GM12878 (cell line): ENCODE results near the gene ATP6V1A. TPM values are rescaled to one million over a fixed set of nuclear protein-coding genes. Genes with fewer than 3 reads are reported as not detected.
A peak's percentile ranks its signal among the peaks of the same experiment; 100 is the strongest.

Experiments used
- ATAC-seq: fragments of 200-7000 bp; cut with Tn5 transposase; 3 replicates; pipeline ENCODE4 v1.9.1; 2020; ENCODE audit warnings: mild to moderate bottlenecking, moderate library complexity
- BruUV-seq: library from RNA; stranded (reverse); fragments of 400-500 nt; replicated peaks from 2 replicates; lab custom pipeline; 2021; lab: Mats Ljungman, UMichigan
- CTCF ChIA-PET: fragments of 300-600 bp; sonication (Branson Sonifier 250); formaldehyde crosslinking; extraction: SDS; loops from one replicate; lab custom pipeline; 2021; ENCODE audit warnings: inconsistent platforms; lab: Yijun Ruan, JAX
- POLR2A ChIA-PET: fragments of 350-600 bp; formaldehyde crosslinking; extraction: SDS; loops from one replicate; lab custom pipeline; 2021; ENCODE audit warnings: inconsistent platforms; lab: Charles Lee
- RAD21 ChIA-PET: fragments of 300-600 bp; sonication (Branson Sonifier 250); formaldehyde crosslinking; loops from one replicate; lab custom pipeline; 2023; ENCODE audit warnings: antibody characterized with exemption; ENCODE audit not compliant: unreplicated experiment; lab: Charles Lee
- SMC1A ChIA-PET: fragments of 300-600 bp; sonication (Branson Sonifier 250); formaldehyde crosslinking; loops from one replicate; lab custom pipeline; 2023; ENCODE audit not compliant: unreplicated experiment, uncharacterized antibody; lab: Charles Lee
- DNase-seq: peaks from one replicate; pipeline ENCODE4 v3.0.0-alpha.2; 2011; ENCODE audit warnings: low read depth, low spot score
- FAIRE-seq: peaks from 3 replicates; lab custom pipeline; 2011; peaks lifted over from hg19 to GRCh38; lab: Jason Lieb, UNC
- H2AFZ ChIP-seq: 2 replicates; pipeline ENCODE4 v1.6.0; 2011; ENCODE audit warnings: low read depth, low read length, control low read depth; ENCODE audit not compliant: control insufficient read depth
- H3K27ac ChIP-seq: 2 replicates; pipeline ENCODE4 v1.5.1; 2011; ENCODE audit warnings: control low read depth; ENCODE audit not compliant: control insufficient read depth, insufficient read depth
- H3K27me3 ChIP-seq, 2 experiments: replicated peaks in 1 of 2; 2 replicates each; pipeline versions ENCODE4 v1.6.0 to v1.6.1; 2011; ENCODE audit warnings: low read length in 1 of 2; ENCODE audit not compliant: control insufficient read depth in 2 of 2, insufficient read depth in 2 of 2
- H3K36me3 ChIP-seq, 2 experiments: 2 replicates each; pipeline ENCODE4 v1.5.1; 2011; ENCODE audit warnings: low read length in 1 of 2; ENCODE audit not compliant: control insufficient read depth in 2 of 2, insufficient read depth in 2 of 2
- H3K4me1 ChIP-seq: 2 replicates; pipeline ENCODE4 v1.6.1; 2011; ENCODE audit warnings: mild to moderate bottlenecking, low read length, moderate library complexity, mixed read lengths; ENCODE audit not compliant: control insufficient read depth, insufficient read depth
- H3K4me2 ChIP-seq: 2 replicates; pipeline ENCODE4 v1.6.0; 2011; ENCODE audit warnings: control low read depth; ENCODE audit not compliant: control insufficient read depth, insufficient read depth
- H3K4me3 ChIP-seq: fragments of 200-600 bp; sonication (generic); 2 replicates; pipeline ENCODE4 v1.5.1; 2016
- H3K79me2 ChIP-seq: 2 replicates; pipeline ENCODE4 v1.6.0; 2011; ENCODE audit warnings: low read length; ENCODE audit not compliant: control insufficient read depth, insufficient read depth
- H3K9ac ChIP-seq: 2 replicates; pipeline ENCODE4 v1.8.0; 2011; ENCODE audit warnings: low read length, control low read depth, mixed read lengths; ENCODE audit not compliant: control insufficient read depth, insufficient read depth
- H3K9me3 ChIP-seq: replicated peaks from 3 replicates; pipeline ENCODE4 v1.5.1; 2011; ENCODE audit warnings: mild to moderate bottlenecking, low read length; ENCODE audit not compliant: control insufficient read depth, insufficient read depth
- H4K20me1 ChIP-seq: 2 replicates; pipeline ENCODE4 v1.6.0; 2011; ENCODE audit not compliant: control insufficient read depth, insufficient read depth
- BHLHE40 ChIP-seq, 2 experiments: fragments of 450-650 bp in 1 of 2; IDR thresholded peaks; 2 replicates each; pipeline ENCODE4 v1.6.1; 2011 to 2017; ENCODE audit warnings: low read depth in 2 of 2, borderline replicate concordance in 1 of 2, improper control_type of control experiment in 1 of 2, low read length in 1 of 2, mild to moderate bottlenecking in 1 of 2
- IRF4 ChIP-seq: IDR thresholded peaks from 2 replicates; pipeline ENCODE4 v1.6.1; 2011; ENCODE audit warnings: low read depth, low read length
- MYC ChIP-seq: IDR thresholded peaks from 2 replicates; pipeline ENCODE4 v1.6.1; 2011; ENCODE audit warnings: mild to moderate bottlenecking, low read length, moderate library complexity, inconsistent platforms; ENCODE audit not compliant: insufficient read depth, insufficient replicate concordance, insufficient read length, severe bottlenecking
- POLR2A ChIP-seq: IDR thresholded peaks from 2 replicates; pipeline ENCODE4 v1.6.1; 2011; ENCODE audit warnings: low read depth, mild to moderate bottlenecking, low read length
- RAD21 ChIP-seq: IDR thresholded peaks from 2 replicates; pipeline ENCODE4 v1.6.1; 2011; ENCODE audit warnings: mild to moderate bottlenecking, low read depth, low read length, moderate library complexity; ENCODE audit not compliant: insufficient read depth
- RCOR1 ChIP-seq: conservative IDR thresholded peaks from 2 replicates; pipeline ENCODE4 v1.6.1; 2012; ENCODE audit warnings: low read depth, low read length, improper control_type of control experiment
- SMAD5 ChIP-seq: IDR thresholded peaks from 2 replicates; pipeline ENCODE4 v1.6.1; 2016; ENCODE audit warnings: antibody characterized with exemption, low read depth
- SMARCA5 ChIP-seq: fragments of 450-650 bp; IDR thresholded peaks from 2 replicates; pipeline ENCODE4 v1.6.1; 2017; ENCODE audit warnings: mild to moderate bottlenecking
- SREBF2 ChIP-seq: IDR thresholded peaks from 2 replicates; pipeline ENCODE4 v1.6.1; 2012; ENCODE audit warnings: mild to moderate bottlenecking, low read length
- TCF7 ChIP-seq: IDR thresholded peaks from 2 replicates; pipeline ENCODE4 v1.6.1; 2014; ENCODE audit warnings: antibody characterized with exemption, borderline replicate concordance
- ZBTB40 ChIP-seq: fragments of 450-650 bp; IDR thresholded peaks from 2 replicates; pipeline ENCODE4 v1.6.1; 2016; ENCODE audit warnings: mild to moderate bottlenecking, moderate library complexity, borderline replicate concordance
- in situ Hi-C: fragments of 300-500 bp; cut with MboI; formaldehyde crosslinking; loops from 9 replicates; pipeline ENCODE4 v1.14.3; 2018; ENCODE audit warnings: mixed read lengths
- intact Hi-C: fragments of 100-400 bp; cut with micrococcal nuclease; formaldehyde crosslinking; loops from one replicate; pipeline ENCODE4 v1.14.2; 2022; ENCODE audit not compliant: unreplicated experiment
- polyA plus RNA-seq, 11 experiments: library from polyadenylated mRNA; depleted of rRNA in 4 of 11; unstranded in 6 of 11; stranded (reverse) in 5 of 11; fragments of >200 nt; fragmentation: Nextera tagmentation in 4 of 11; fragmentation: Illumina TruSeq in 1 of 11; extraction: Ambion mirVana in 4 of 11; extraction: Trizol in 1 of 11; gene quantifications; 1 replicate in 1 of 11; 2 replicates in 10 of 11; pipeline versions ENCODE4 v1.2.1 to v1.2.3, GENCODE V29; 2011 to 2016; ENCODE audit warnings: inconsistent platforms in 2 of 11, missing spikeins in 2 of 11, low read depth in 1 of 11
- total RNA-seq, 4 experiments: library from RNA; depleted of rRNA in 3 of 4; stranded (reverse); fragments of >200 nt in 3 of 4; fragmentation: Illumina TruSeq in 1 of 4; extraction: Trizol in 1 of 4; gene quantifications; 2 replicates each; pipeline versions ENCODE4 v1.2.1 to v1.2.3, GENCODE V29; 2013 to 2021
- TF ChIP-seq, protein P1 (sequence below): fragments of 450-650 bp; IDR thresholded peaks from 2 replicates; pipeline ENCODE4 v1.6.1; 2017; ENCODE audit warnings: mild to moderate bottlenecking, low read depth, inconsistent platforms; ENCODE audit not compliant: poor library complexity, severe bottlenecking
- TF ChIP-seq, protein P2 (sequence below): IDR thresholded peaks from 2 replicates; pipeline ENCODE4 v1.6.1; 2012; ENCODE audit warnings: improper control_type of control experiment, low read depth, low read length; ENCODE audit not compliant: insufficient replicate concordance

ATP6V1A gene
- total and polyA plus RNA-seq, 10 of the 15 experiments (the other 5 are each of a cell fraction or from before 2014, with no cell fraction given) = 22.4 to 65.8 (median 47.7) TPM

- in situ Hi-C loops (no loop called here), intact Hi-C loops (loop anchor here (5.0 kb wide), 1 partner anchor 44 kb away; no protein-coding TSS in a partner anchor)
- CTCF ChIA-PET = interaction anchor here (0.7 to 3.3 kb wide), 6 partner anchors 10 to 106 kb away, joined by 3 to 16 read pairs (median 6); no protein-coding TSS in a partner anchor
- Histone ChIP-seq H4K20me1 (no peaks in the 10 kb centered on the region), H3K27me3 (no peaks in the 10 kb centered on the region), H3K9ac (no peak overlapping the region), H3K27ac (no peak overlapping the region), H3K4me3 (no peak overlapping the region), H3K4me1 (peaks cover 7% of the 10 kb centered on the region), H3K36me3 (peaks cover 0 to 2% of the 10 kb centered on the region in 2 experiments; a peak in 2 of 4 replicates), H3K79me2 (no peaks in the 10 kb centered on the region), H2AFZ (no peak overlapping the region), H3K9me3 (no peaks in the 10 kb centered on the region), H3K4me2 (no peak overlapping the region; the same call in 1 of the 2 replicates)
- RAD21 ChIA-PET = interaction anchor here (0.9 to 1.4 kb wide), 7 partner anchors 13 to 430 kb away, joined by 3 to 5 read pairs (median 3); partner anchors contain the start of gene ATP6V1A
- BruUV-seq = no TSS peak
- DNase-seq (no peak), FAIRE-seq (peak; percentile 52), ATAC-seq (peak; percentile 91)
- POLR2A ChIA-PET = no interaction called here
- SMC1A ChIA-PET = interaction anchor here (0.8 to 3.1 kb wide), 12 partner anchors 11 to 61 kb away, joined by 3 to 9 read pairs (median 4); no protein-coding TSS in a partner anchor
- TF ChIP-seq MYC = no peak
- TF ChIP-seq IRF4 = 0 out of 2 replicates have a peak, but pooled peaks have one; percentile 17
- no peak for TF ChIP-seq SREBF2
- no peak for TF ChIP-seq SMARCA5
- TF ChIP-seq RCOR1 = no peak
- TF ChIP-seq, protein P1, sequence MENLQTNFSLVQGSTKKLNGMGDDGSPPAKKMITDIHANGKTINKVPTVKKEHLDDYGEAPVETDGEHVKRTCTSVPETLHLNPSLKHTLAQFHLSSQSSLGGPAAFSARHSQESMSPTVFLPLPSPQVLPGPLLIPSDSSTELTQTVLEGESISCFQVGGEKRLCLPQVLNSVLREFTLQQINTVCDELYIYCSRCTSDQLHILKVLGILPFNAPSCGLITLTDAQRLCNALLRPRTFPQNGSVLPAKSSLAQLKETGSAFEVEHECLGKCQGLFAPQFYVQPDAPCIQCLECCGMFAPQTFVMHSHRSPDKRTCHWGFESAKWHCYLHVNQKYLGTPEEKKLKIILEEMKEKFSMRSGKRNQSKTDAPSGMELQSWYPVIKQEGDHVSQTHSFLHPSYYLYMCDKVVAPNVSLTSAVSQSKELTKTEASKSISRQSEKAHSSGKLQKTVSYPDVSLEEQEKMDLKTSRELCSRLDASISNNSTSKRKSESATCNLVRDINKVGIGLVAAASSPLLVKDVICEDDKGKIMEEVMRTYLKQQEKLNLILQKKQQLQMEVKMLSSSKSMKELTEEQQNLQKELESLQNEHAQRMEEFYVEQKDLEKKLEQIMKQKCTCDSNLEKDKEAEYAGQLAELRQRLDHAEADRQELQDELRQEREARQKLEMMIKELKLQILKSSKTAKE = peak; percentile 62
- TF ChIP-seq SMAD5 = no peak
- no peak for TF ChIP-seq TCF7
- TF ChIP-seq, protein P2, sequence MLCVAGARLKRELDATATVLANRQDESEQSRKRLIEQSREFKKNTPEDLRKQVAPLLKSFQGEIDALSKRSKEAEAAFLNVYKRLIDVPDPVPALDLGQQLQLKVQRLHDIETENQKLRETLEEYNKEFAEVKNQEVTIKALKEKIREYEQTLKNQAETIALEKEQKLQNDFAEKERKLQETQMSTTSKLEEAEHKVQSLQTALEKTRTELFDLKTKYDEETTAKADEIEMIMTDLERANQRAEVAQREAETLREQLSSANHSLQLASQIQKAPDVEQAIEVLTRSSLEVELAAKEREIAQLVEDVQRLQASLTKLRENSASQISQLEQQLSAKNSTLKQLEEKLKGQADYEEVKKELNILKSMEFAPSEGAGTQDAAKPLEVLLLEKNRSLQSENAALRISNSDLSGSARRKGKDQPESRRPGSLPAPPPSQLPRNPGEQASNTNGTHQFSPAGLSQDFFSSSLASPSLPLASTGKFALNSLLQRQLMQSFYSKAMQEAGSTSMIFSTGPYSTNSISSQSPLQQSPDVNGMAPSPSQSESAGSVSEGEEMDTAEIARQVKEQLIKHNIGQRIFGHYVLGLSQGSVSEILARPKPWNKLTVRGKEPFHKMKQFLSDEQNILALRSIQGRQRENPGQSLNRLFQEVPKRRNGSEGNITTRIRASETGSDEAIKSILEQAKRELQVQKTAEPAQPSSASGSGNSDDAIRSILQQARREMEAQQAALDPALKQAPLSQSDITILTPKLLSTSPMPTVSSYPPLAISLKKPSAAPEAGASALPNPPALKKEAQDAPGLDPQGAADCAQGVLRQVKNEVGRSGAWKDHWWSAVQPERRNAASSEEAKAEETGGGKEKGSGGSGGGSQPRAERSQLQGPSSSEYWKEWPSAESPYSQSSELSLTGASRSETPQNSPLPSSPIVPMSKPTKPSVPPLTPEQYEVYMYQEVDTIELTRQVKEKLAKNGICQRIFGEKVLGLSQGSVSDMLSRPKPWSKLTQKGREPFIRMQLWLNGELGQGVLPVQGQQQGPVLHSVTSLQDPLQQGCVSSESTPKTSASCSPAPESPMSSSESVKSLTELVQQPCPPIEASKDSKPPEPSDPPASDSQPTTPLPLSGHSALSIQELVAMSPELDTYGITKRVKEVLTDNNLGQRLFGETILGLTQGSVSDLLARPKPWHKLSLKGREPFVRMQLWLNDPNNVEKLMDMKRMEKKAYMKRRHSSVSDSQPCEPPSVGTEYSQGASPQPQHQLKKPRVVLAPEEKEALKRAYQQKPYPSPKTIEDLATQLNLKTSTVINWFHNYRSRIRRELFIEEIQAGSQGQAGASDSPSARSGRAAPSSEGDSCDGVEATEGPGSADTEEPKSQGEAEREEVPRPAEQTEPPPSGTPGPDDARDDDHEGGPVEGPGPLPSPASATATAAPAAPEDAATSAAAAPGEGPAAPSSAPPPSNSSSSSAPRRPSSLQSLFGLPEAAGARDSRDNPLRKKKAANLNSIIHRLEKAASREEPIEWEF = no peak
- no peak for TF ChIP-seq ZBTB40
- TF ChIP-seq POLR2A = no peak
- TF ChIP-seq BHLHE40 (IDR thresholded peaks at IDR 0.05; ENCODE audit: borderline replicate concordance in 1 of 2, low read depth in 2 of 2, low read length in 1 of 2) = no peak
- no peak for TF ChIP-seq RAD21
These were observed 36.6 kb downstream of the ATP6V1A start for GRCh38 chr3:113783463-113783862.
